ENCODE results near the gene BACH1. TPM values are rescaled to one million over a fixed set of nuclear protein-coding genes. Genes with fewer than 3 reads are reported as not detected.

BACH1 gene
- total and polyA plus RNA-seq, 10 of the 15 experiments (the other 5 are each of a cell fraction or from before 2014, with no cell fraction given): 3.2 to 25.7 (median 10.5) TPM

DNA sequence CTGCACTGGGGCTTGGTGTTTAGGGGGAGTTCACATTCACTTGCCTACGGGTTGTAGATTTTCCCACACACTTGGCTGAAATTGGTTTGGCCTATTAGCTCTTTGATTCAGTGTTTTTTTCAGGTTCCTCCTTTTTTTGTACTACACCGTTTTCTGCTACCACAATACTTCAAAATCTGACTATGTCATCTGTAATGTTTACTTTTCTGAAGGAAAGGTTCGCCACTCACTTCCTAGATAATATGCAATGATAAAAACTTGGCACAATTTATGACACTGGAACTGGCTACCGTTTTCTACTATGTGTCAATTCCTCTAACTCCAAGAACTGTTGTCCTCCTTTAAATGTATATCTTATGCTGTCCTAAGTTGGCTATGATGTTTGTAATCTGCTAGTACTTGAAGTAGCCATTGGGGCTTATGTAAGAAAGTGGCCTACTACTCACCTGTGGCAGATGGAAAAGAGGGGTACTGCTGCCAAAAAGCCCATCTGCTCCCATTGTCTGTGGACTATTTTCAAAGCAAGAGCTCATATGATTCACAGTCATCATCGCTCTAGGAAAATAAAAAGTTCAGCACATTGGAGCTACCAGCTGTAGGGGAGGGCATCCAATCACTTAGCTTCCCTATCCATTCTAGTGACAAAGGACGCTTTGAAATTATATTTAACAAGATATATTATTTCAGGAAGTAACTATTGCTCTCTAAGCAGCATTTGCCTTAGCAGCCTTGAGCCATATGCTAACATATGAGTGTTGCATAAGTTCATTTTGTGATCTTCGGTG is 42.4 kb upstream of the BACH1 start (continued):
- TF ChIP-seq, protein P1, sequence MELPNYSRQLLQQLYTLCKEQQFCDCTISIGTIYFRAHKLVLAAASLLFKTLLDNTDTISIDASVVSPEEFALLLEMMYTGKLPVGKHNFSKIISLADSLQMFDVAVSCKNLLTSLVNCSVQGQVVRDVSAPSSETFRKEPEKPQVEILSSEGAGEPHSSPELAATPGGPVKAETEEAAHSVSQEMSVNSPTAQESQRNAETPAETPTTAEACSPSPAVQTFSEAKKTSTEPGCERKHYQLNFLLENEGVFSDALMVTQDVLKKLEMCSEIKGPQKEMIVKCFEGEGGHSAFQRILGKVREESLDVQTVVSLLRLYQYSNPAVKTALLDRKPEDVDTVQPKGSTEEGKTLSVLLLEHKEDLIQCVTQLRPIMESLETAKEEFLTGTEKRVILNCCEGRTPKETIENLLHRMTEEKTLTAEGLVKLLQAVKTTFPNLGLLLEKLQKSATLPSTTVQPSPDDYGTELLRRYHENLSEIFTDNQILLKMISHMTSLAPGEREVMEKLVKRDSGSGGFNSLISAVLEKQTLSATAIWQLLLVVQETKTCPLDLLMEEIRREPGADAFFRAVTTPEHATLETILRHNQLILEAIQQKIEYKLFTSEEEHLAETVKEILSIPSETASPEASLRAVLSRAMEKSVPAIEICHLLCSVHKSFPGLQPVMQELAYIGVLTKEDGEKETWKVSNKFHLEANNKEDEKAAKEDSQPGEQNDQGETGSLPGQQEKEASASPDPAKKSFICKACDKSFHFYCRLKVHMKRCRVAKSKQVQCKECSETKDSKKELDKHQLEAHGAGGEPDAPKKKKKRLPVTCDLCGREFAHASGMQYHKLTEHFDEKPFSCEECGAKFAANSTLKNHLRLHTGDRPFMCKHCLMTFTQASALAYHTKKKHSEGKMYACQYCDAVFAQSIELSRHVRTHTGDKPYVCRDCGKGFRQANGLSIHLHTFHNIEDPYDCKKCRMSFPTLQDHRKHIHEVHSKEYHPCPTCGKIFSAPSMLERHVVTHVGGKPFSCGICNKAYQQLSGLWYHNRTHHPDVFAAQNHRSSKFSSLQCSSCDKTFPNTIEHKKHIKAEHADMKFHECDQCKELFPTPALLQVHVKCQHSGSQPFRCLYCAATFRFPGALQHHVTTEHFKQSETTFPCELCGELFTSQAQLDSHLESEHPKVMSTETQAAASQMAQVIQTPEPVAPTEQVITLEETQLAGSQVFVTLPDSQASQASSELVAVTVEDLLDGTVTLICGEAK (IDR thresholded peaks at IDR 0.05; ENCODE audit: borderline replicate concordance): no peak
- no peak for TF ChIP-seq IKZF1 (conservative IDR thresholded peaks at IDR 0.05)
- TF ChIP-seq, protein P2, sequence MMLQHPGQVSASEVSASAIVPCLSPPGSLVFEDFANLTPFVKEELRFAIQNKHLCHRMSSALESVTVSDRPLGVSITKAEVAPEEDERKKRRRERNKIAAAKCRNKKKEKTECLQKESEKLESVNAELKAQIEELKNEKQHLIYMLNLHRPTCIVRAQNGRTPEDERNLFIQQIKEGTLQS (IDR thresholded peaks at IDR 0.05; ENCODE audit: borderline replicate concordance, extremely low read depth, low read depth, low read length): no peak
- no peak for TF ChIP-seq BACH1 (IDR thresholded peaks at IDR 0.05; ENCODE audit: borderline replicate concordance)
- no peak for TF ChIP-seq NFYA (IDR thresholded peaks at IDR 0.05; ENCODE audit: borderline replicate concordance, low read depth, low read length)
- TF ChIP-seq LARP7 (IDR thresholded peaks at IDR 0.05): no peak
- TF ChIP-seq, protein P3, sequence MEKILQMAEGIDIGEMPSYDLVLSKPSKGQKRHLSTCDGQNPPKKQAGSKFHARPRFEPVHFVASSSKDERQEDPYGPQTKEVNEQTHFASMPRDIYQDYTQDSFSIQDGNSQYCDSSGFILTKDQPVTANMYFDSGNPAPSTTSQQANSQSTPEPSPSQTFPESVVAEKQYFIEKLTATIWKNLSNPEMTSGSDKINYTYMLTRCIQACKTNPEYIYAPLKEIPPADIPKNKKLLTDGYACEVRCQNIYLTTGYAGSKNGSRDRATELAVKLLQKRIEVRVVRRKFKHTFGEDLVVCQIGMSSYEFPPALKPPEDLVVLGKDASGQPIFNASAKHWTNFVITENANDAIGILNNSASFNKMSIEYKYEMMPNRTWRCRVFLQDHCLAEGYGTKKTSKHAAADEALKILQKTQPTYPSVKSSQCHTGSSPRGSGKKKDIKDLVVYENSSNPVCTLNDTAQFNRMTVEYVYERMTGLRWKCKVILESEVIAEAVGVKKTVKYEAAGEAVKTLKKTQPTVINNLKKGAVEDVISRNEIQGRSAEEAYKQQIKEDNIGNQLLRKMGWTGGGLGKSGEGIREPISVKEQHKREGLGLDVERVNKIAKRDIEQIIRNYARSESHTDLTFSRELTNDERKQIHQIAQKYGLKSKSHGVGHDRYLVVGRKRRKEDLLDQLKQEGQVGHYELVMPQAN (conservative IDR thresholded peaks at IDR 0.05): no peak
- TF ChIP-seq, protein P4, sequence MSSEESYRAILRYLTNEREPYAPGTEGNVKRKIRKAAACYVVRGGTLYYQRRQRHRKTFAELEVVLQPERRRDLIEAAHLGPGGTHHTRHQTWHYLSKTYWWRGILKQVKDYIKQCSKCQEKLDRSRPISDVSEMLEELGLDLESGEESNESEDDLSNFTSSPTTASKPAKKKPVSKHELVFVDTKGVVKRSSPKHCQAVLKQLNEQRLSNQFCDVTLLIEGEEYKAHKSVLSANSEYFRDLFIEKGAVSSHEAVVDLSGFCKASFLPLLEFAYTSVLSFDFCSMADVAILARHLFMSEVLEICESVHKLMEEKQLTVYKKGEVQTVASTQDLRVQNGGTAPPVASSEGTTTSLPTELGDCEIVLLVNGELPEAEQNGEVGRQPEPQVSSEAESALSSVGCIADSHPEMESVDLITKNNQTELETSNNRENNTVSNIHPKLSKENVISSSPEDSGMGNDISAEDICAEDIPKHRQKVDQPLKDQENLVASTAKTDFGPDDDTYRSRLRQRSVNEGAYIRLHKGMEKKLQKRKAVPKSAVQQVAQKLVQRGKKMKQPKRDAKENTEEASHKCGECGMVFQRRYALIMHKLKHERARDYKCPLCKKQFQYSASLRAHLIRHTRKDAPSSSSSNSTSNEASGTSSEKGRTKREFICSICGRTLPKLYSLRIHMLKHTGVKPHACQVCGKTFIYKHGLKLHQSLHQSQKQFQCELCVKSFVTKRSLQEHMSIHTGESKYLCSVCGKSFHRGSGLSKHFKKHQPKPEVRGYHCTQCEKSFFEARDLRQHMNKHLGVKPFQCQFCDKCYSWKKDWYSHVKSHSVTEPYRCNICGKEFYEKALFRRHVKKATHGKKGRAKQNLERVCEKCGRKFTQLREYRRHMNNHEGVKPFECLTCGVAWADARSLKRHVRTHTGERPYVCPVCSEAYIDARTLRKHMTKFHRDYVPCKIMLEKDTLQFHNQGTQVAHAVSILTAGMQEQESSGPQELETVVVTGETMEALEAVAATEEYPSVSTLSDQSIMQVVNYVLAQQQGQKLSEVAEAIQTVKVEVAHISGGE (CRISPR knock-in tag; IDR thresholded peaks at IDR 0.05): no peak
- no peak for TF ChIP-seq HDAC2 (IDR thresholded peaks at IDR 0.05)
- TF ChIP-seq, protein P5, sequence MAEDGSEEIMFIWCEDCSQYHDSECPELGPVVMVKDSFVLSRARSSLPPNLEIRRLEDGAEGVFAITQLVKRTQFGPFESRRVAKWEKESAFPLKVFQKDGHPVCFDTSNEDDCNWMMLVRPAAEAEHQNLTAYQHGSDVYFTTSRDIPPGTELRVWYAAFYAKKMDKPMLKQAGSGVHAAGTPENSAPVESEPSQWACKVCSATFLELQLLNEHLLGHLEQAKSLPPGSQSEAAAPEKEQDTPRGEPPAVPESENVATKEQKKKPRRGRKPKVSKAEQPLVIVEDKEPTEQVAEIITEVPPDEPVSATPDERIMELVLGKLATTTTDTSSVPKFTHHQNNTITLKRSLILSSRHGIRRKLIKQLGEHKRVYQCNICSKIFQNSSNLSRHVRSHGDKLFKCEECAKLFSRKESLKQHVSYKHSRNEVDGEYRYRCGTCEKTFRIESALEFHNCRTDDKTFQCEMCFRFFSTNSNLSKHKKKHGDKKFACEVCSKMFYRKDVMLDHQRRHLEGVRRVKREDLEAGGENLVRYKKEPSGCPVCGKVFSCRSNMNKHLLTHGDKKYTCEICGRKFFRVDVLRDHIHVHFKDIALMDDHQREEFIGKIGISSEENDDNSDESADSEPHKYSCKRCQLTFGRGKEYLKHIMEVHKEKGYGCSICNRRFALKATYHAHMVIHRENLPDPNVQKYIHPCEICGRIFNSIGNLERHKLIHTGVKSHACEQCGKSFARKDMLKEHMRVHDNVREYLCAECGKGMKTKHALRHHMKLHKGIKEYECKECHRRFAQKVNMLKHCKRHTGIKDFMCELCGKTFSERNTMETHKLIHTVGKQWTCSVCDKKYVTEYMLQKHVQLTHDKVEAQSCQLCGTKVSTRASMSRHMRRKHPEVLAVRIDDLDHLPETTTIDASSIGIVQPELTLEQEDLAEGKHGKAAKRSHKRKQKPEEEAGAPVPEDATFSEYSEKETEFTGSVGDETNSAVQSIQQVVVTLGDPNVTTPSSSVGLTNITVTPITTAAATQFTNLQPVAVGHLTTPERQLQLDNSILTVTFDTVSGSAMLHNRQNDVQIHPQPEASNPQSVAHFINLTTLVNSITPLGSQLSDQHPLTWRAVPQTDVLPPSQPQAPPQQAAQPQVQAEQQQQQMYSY (CRISPR knock-in tag; IDR thresholded peaks at IDR 0.05): no peak

Data from GM12878 (cell line).